Measurements from ENCODE around the gene LRRC51. TPM values are rescaled to one million over a fixed set of nuclear protein-coding genes. Genes with fewer than 3 reads are reported as not detected.

LRRC51 gene
- total RNA-seq, 1 donor from 2014 or later: 2.6 TPM

GRCh38 chr11:72042064-72042745 is 38.4 kb upstream of the LRRC51 start:
- no peaks in the 10 kb centered on the region for H3K27me3 ChIP-seq (ENCODE audit: control insufficient read depth in 3 of 3, insufficient read depth in 3 of 3, low read length in 3 of 3)
- peak overlapping the region; percentile 97 for H3K27ac ChIP-seq (ENCODE audit: low read depth, low read length)
- H3K4me3 ChIP-seq (ENCODE audit: low read length in 3 of 3): peak overlapping the region; percentile 90 to 95 (median 94)
- no peaks in the 10 kb centered on the region for H3K9me3 ChIP-seq (ENCODE audit: control insufficient read depth in 3 of 3, low read length in 3 of 3)
- peak overlapping the region; percentile 86 to 99 (median 99) for H3K9ac ChIP-seq (ENCODE audit: low read depth in 1 of 3, low read length in 3 of 3)
- peaks cover 37 to 38% (median 38%) of the 10 kb centered on the region in 3 donors for H3K4me1 ChIP-seq (ENCODE audit: control insufficient read depth in 3 of 3, insufficient read depth in 3 of 3, low read length in 3 of 3)
- peaks cover 0 to 1% (median 0%) of the 10 kb centered on the region in 3 donors for H3K36me3 ChIP-seq (ENCODE audit: control insufficient read depth in 3 of 3, insufficient read depth in 3 of 3, low read length in 3 of 3)

DNA sequence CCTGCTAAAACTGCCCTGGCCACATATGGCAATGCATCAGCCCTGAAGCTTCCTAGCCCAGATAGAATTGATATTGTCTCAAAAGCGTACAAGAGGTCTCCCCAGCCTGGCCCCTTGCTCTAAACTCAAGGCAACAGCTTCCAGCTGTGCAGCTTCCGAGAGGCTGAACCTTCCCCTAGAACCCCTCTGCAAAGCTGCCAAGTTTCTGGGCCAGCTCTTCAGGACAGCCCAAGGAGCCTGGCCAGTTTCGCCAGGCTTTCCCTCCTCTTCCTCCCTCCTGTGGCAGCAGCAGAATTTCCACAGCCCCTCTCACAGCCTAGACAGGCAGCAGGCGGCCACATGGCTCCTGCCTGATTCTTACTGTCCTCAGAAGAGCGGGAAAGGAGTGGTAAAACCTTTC is 34.8 kb upstream of the LRRC51 start:
- Histone ChIP-seq H3K4me3 (ENCODE audit: low read length in 3 of 3) (no peak overlapping the region), H3K9ac (ENCODE audit: low read depth in 1 of 3, low read length in 3 of 3) (no peak overlapping the region), H3K27ac (ENCODE audit: low read depth, low read length) (no peak overlapping the region), H3K36me3 (ENCODE audit: control insufficient read depth in 3 of 3, insufficient read depth in 3 of 3, low read length in 3 of 3) (peaks cover 0 to 1% (median 0%) of the 10 kb centered on the region in 3 donors), H3K9me3 (ENCODE audit: control insufficient read depth in 3 of 3, low read length in 3 of 3) (no peaks in the 10 kb centered on the region), H3K4me1 (ENCODE audit: control insufficient read depth in 3 of 3, insufficient read depth in 3 of 3, low read length in 3 of 3) (peaks cover 11 to 14% (median 12%) of the 10 kb centered on the region in 3 donors), H3K27me3 (ENCODE audit: control insufficient read depth in 3 of 3, insufficient read depth in 3 of 3, low read length in 3 of 3) (no peaks in the 10 kb centered on the region)

GRCh38 chr11:72048766-72049460 is 31.7 kb upstream of the LRRC51 start:
- no peak overlapping the region for H3K4me3 ChIP-seq (ENCODE audit: low read length in 3 of 3)
- no peaks in the 10 kb centered on the region for H3K27me3 ChIP-seq (ENCODE audit: control insufficient read depth in 3 of 3, insufficient read depth in 3 of 3, low read length in 3 of 3)
- H3K9me3 ChIP-seq (ENCODE audit: control insufficient read depth in 3 of 3, low read length in 3 of 3): no peaks in the 10 kb centered on the region
- H3K9ac ChIP-seq (ENCODE audit: low read depth in 1 of 3, low read length in 3 of 3): peak overlapping the region in 1 of 3 donors; percentile 21
- H3K27ac ChIP-seq (ENCODE audit: low read depth, low read length): peak overlapping the region; percentile 2
- H3K4me1 ChIP-seq (ENCODE audit: control insufficient read depth in 3 of 3, insufficient read depth in 3 of 3, low read length in 3 of 3): no peaks in the 10 kb centered on the region
- peaks cover 0 to 5% (median 0%) of the 10 kb centered on the region in 3 donors for H3K36me3 ChIP-seq (ENCODE audit: control insufficient read depth in 3 of 3, insufficient read depth in 3 of 3, low read length in 3 of 3)

DNA sequence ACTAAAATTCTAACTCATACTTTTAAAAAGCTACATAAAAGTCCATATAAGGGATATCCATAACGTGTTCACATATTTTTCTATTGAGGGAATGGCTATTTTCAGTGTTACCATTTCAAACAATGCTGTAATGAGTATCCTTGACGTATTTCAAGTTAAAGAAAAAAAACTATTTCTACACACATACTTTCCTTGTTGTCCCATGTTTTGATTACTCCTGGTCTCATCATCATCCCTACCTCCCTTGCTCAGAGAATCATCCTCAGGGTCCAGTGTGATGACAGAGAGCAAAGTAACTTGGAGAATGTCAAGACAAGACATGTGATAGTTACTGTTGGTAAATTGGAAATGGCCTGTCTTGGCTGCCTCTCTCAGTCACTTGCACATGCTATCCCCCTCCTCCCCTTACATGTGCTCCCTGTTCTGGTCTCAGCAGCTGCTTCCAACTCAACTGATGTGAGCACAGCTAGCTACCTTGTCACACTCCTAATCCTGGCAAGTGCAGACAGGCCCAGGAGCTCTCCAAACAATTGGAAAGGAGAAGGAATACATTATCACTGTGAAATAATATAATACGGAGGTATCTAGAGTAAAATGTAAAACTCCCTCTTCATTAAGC is 22.1 kb upstream of the LRRC51 start:
- no peak overlapping the region for H3K4me3 ChIP-seq (ENCODE audit: low read length in 3 of 3)
- peaks cover 0 to 5% (median 0%) of the 10 kb centered on the region in 3 donors for H3K36me3 ChIP-seq (ENCODE audit: control insufficient read depth in 3 of 3, insufficient read depth in 3 of 3, low read length in 3 of 3)
- peak overlapping the region in 1 of 3 donors; percentile 10 for H3K9ac ChIP-seq (ENCODE audit: low read depth in 1 of 3, low read length in 3 of 3)
- H3K27me3 ChIP-seq (ENCODE audit: control insufficient read depth in 3 of 3, insufficient read depth in 3 of 3, low read length in 3 of 3): no peaks in the 10 kb centered on the region
- H3K4me1 ChIP-seq (ENCODE audit: control insufficient read depth in 3 of 3, insufficient read depth in 3 of 3, low read length in 3 of 3): peaks cover 6 to 11% (median 7%) of the 10 kb centered on the region in 3 donors
- no peaks in the 10 kb centered on the region for H3K9me3 ChIP-seq (ENCODE audit: control insufficient read depth in 3 of 3, low read length in 3 of 3)
- H3K27ac ChIP-seq (ENCODE audit: low read depth, low read length): no peak overlapping the region

- Histone ChIP-seq H3K36me3 (ENCODE audit: control insufficient read depth in 3 of 3, insufficient read depth in 3 of 3, low read length in 3 of 3) (peaks cover 0 to 5% (median 0%) of the 10 kb centered on the region in 3 donors), H3K9ac (ENCODE audit: low read depth in 1 of 3, low read length in 3 of 3) (no peak overlapping the region), H3K27ac (ENCODE audit: low read depth, low read length) (no peak overlapping the region), H3K4me3 (ENCODE audit: low read length in 3 of 3) (no peak overlapping the region), H3K4me1 (ENCODE audit: control insufficient read depth in 3 of 3, insufficient read depth in 3 of 3, low read length in 3 of 3) (peaks cover 6 to 17% (median 7%) of the 10 kb centered on the region in 3 donors), H3K27me3 (ENCODE audit: control insufficient read depth in 3 of 3, insufficient read depth in 3 of 3, low read length in 3 of 3) (no peaks in the 10 kb centered on the region), H3K9me3 (ENCODE audit: control insufficient read depth in 3 of 3, low read length in 3 of 3) (no peaks in the 10 kb centered on the region)
Observed at GRCh38 chr11:72061739-72062396, 18.8 kb upstream of the LRRC51 start.

DNA sequence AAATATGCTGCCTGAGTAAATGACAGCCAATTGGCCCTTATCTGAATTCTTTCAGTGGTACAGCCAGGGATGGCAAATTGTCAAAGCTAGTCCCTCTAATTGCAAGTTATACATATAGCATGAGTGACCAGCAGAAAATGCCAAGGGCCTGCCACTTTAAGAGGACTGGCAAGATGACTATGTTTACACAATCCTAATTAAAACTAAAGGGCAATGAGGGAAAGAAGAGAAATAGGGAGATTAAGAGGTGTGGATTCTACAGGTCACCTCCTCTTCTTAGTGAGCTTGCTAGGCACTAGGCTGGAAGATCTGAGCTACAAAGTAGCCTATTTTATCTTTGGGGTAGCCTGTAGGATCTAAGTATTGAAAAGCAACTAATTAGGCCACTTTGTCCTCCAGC is 13.8 kb upstream of the LRRC51 start:
- peaks cover 0 to 5% (median 0%) of the 10 kb centered on the region in 3 donors for H3K36me3 ChIP-seq (ENCODE audit: control insufficient read depth in 3 of 3, insufficient read depth in 3 of 3, low read length in 3 of 3)
- no peak overlapping the region for H3K9ac ChIP-seq (ENCODE audit: low read depth in 1 of 3, low read length in 3 of 3)
- no peaks in the 10 kb centered on the region for H3K27me3 ChIP-seq (ENCODE audit: control insufficient read depth in 3 of 3, insufficient read depth in 3 of 3, low read length in 3 of 3)
- no peak overlapping the region for H3K27ac ChIP-seq (ENCODE audit: low read depth, low read length)
- no peaks in the 10 kb centered on the region for H3K9me3 ChIP-seq (ENCODE audit: control insufficient read depth in 3 of 3, low read length in 3 of 3)
- H3K4me1 ChIP-seq (ENCODE audit: control insufficient read depth in 3 of 3, insufficient read depth in 3 of 3, low read length in 3 of 3): peaks cover 20 to 33% (median 23%) of the 10 kb centered on the region in 3 donors
- no peak overlapping the region for H3K4me3 ChIP-seq (ENCODE audit: low read length in 3 of 3)

GRCh38 chr11:72067266-72067665 is 13.4 kb upstream of the LRRC51 start:
- Histone ChIP-seq H3K9ac (ENCODE audit: low read depth in 1 of 3, low read length in 3 of 3) (no peak overlapping the region), H3K27ac (ENCODE audit: low read depth, low read length) (no peak overlapping the region)

GRCh38 chr11:72067676-72068075 is 13.0 kb upstream of the LRRC51 start:
- H3K36me3 ChIP-seq (ENCODE audit: control insufficient read depth in 3 of 3, insufficient read depth in 3 of 3, low read length in 3 of 3): peaks cover 0 to 3% (median 0%) of the 10 kb centered on the region in 3 donors
- no peak overlapping the region for H3K27ac ChIP-seq (ENCODE audit: low read depth, low read length)
- H3K4me1 ChIP-seq (ENCODE audit: control insufficient read depth in 3 of 3, insufficient read depth in 3 of 3, low read length in 3 of 3): peaks cover 25 to 39% (median 27%) of the 10 kb centered on the region in 3 donors

More at GRCh38 chr11:72067266-72067665, 13.4 kb upstream of the LRRC51 start:
- H3K27me3 ChIP-seq (ENCODE audit: control insufficient read depth in 3 of 3, insufficient read depth in 3 of 3, low read length in 3 of 3): no peaks in the 10 kb centered on the region
- H3K36me3 ChIP-seq (ENCODE audit: control insufficient read depth in 3 of 3, insufficient read depth in 3 of 3, low read length in 3 of 3): peaks cover 0 to 3% (median 0%) of the 10 kb centered on the region in 3 donors
- no peak overlapping the region for H3K4me3 ChIP-seq (ENCODE audit: low read length in 3 of 3)
- no peaks in the 10 kb centered on the region for H3K9me3 ChIP-seq (ENCODE audit: control insufficient read depth in 3 of 3, low read length in 3 of 3)
- H3K4me1 ChIP-seq (ENCODE audit: control insufficient read depth in 3 of 3, insufficient read depth in 3 of 3, low read length in 3 of 3): peaks cover 23 to 37% (median 26%) of the 10 kb centered on the region in 3 donors

DNA sequence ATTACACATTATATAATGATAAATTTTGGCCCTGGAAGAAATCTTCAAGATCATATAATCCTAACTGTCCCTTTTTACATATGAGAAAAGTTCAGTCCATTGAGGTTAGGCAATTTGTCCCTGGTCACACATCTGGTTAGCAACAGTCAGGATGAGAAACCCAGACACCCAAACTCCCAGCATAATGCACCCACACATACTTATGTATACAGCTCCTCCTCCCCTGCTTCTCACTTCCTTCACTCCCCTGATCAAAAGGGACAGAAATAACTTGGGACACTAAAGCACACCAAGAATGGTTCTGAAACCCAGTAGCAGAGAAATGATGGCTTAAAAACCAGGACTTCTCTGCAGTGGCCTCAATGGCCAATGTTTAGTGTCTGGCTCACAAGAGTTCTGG is 11.4 kb upstream of the LRRC51 start:
- H3K9ac ChIP-seq (ENCODE audit: low read depth in 1 of 3, low read length in 3 of 3): peak overlapping the region in 1 of 3 donors; percentile 23
- peaks cover 0 to 3% (median 0%) of the 10 kb centered on the region in 3 donors for H3K36me3 ChIP-seq (ENCODE audit: control insufficient read depth in 3 of 3, insufficient read depth in 3 of 3, low read length in 3 of 3)
- peak overlapping the region; percentile 66 for H3K27ac ChIP-seq (ENCODE audit: low read depth, low read length)
- no peaks in the 10 kb centered on the region for H3K9me3 ChIP-seq (ENCODE audit: control insufficient read depth in 3 of 3, low read length in 3 of 3)
- no peak overlapping the region for H3K4me3 ChIP-seq (ENCODE audit: low read length in 3 of 3)
- no peaks in the 10 kb centered on the region for H3K27me3 ChIP-seq (ENCODE audit: control insufficient read depth in 3 of 3, insufficient read depth in 3 of 3, low read length in 3 of 3)
- peaks cover 25 to 39% (median 27%) of the 10 kb centered on the region in 3 donors for H3K4me1 ChIP-seq (ENCODE audit: control insufficient read depth in 3 of 3, insufficient read depth in 3 of 3, low read length in 3 of 3)

More at GRCh38 chr11:72067676-72068075, 13.0 kb upstream of the LRRC51 start:
- Histone ChIP-seq H3K4me3 (ENCODE audit: low read length in 3 of 3) (no peak overlapping the region), H3K9me3 (ENCODE audit: control insufficient read depth in 3 of 3, low read length in 3 of 3) (no peaks in the 10 kb centered on the region), H3K27me3 (ENCODE audit: control insufficient read depth in 3 of 3, insufficient read depth in 3 of 3, low read length in 3 of 3) (no peaks in the 10 kb centered on the region), H3K9ac (ENCODE audit: low read depth in 1 of 3, low read length in 3 of 3) (no peak overlapping the region)
